WTC11 (cell line): ENCODE data around the gene LRRC49. TPM values are rescaled to one million over a fixed set of nuclear protein-coding genes. Genes with fewer than 3 reads are reported as not detected.

ENCODE experiments used
- FOXK1 ChIP-seq: sonication (generic); formaldehyde crosslinking; IDR thresholded peaks from 2 replicates; pipeline ENCODE4 v1.8.0; 2022; ENCODE audit warnings: mild to moderate bottlenecking, moderate library complexity, missing genetic modification reagents
- HMGA2 ChIP-seq: fragments of 250-450 bp; sonication (Bioruptor Pico); IDR thresholded peaks from 2 replicates; pipeline ENCODE4 v1.4.0; 2021; ENCODE audit warnings: mild to moderate bottlenecking, moderate library complexity
- NR1H2 ChIP-seq: sonication (generic); formaldehyde crosslinking; IDR thresholded peaks from 2 replicates; pipeline ENCODE4 v1.9.0; 2021; ENCODE audit warnings: mild to moderate bottlenecking, moderate library complexity, missing genetic modification reagents
- NR2C2 ChIP-seq: sonication (generic); formaldehyde crosslinking; IDR thresholded peaks from 2 replicates; pipeline ENCODE4 v1.8.0; 2022; ENCODE audit warnings: mild to moderate bottlenecking, missing genetic modification reagents
- OVOL2 ChIP-seq: fragments of 250-450 bp; sonication (Bioruptor Pico); IDR thresholded peaks from 2 replicates; pipeline ENCODE4 v1.9.0; 2021; ENCODE audit warnings: mild to moderate bottlenecking, borderline replicate concordance
- RELA ChIP-seq: sonication (generic); formaldehyde crosslinking; IDR thresholded peaks from 2 replicates; pipeline ENCODE4 v1.8.1; 2022; ENCODE audit warnings: missing genetic modification reagents, mild to moderate bottlenecking, borderline replicate concordance
- ZBTB21 ChIP-seq: sonication (generic); formaldehyde crosslinking; IDR thresholded peaks from 2 replicates; pipeline ENCODE4 v1.8.1; 2023; ENCODE audit warnings: mild to moderate bottlenecking, missing genetic modification reagents, borderline replicate concordance
- ZNF121 ChIP-seq: sonication (generic); formaldehyde crosslinking; IDR thresholded peaks from 2 replicates; pipeline ENCODE4 v1.8.0; 2023; ENCODE audit warnings: missing genetic modification reagents
- ZNF232 ChIP-seq: sonication (generic); formaldehyde crosslinking; IDR thresholded peaks from 2 replicates; pipeline ENCODE4 v1.8.0; 2022; ENCODE audit warnings: mild to moderate bottlenecking, missing genetic modification reagents
- ZNF416 ChIP-seq: fragments of 250-450 bp; sonication (Bioruptor Pico); IDR thresholded peaks from 2 replicates; pipeline ENCODE4 v1.9.0; 2021; ENCODE audit warnings: mild to moderate bottlenecking, inconsistent platforms
- total RNA-seq: library from RNA; stranded (reverse); gene quantifications from 3 replicates; pipeline ENCODE4 v1.2.3, GENCODE V29; 2021
- TF ChIP-seq, protein P1 (sequence below): sonication (generic); formaldehyde crosslinking; IDR thresholded peaks from 2 replicates; pipeline ENCODE4 v1.8.1; 2023; ENCODE audit warnings: mild to moderate bottlenecking, moderate library complexity, missing genetic modification reagents
- TF ChIP-seq, protein P2 (sequence below): fragments of 250-450 bp; sonication (Bioruptor Pico); IDR thresholded peaks from 2 replicates; pipeline ENCODE4 v1.9.0; 2021; ENCODE audit warnings: moderate library complexity, mild to moderate bottlenecking, inconsistent platforms, borderline replicate concordance
- TF ChIP-seq, protein P3 (sequence below): fragments of 200-600 bp; IDR thresholded peaks from 2 replicates; pipeline ENCODE4 v1.8.0; 2022; ENCODE audit warnings: antibody characterized with exemption
- TF ChIP-seq, protein P4 (sequence below): fragments of 250-450 bp; sonication (Bioruptor Pico); IDR thresholded peaks from 2 replicates; pipeline ENCODE4 v1.8.0; 2021; ENCODE audit warnings: mild to moderate bottlenecking
- TF ChIP-seq, protein P5 (sequence below): sonication (generic); formaldehyde crosslinking; conservative IDR thresholded peaks from 2 replicates; pipeline ENCODE4 v1.8.1; 2023; ENCODE audit warnings: mild to moderate bottlenecking, low read depth, missing genetic modification reagents, moderate library complexity
- TF ChIP-seq, protein P6 (sequence below): sonication (generic); formaldehyde crosslinking; IDR thresholded peaks from 2 replicates; pipeline ENCODE4 v1.8.1; 2023; ENCODE audit warnings: mild to moderate bottlenecking, missing genetic modification reagents, borderline replicate concordance
- TF ChIP-seq, protein P7 (sequence below): fragments of 250-450 bp; sonication (Bioruptor Pico); IDR thresholded peaks from 2 replicates; pipeline ENCODE4 v1.9.0; 2021; ENCODE audit warnings: mild to moderate bottlenecking, borderline replicate concordance
- TF ChIP-seq, protein P8 (sequence below): sonication (generic); formaldehyde crosslinking; IDR thresholded peaks from 2 replicates; pipeline ENCODE4 v1.8.1; 2022; ENCODE audit warnings: mild to moderate bottlenecking, moderate library complexity, missing genetic modification reagents

Gene LRRC49
- total RNA-seq, 1 experiment from 2014 or later = 6.9 TPM

DNA sequence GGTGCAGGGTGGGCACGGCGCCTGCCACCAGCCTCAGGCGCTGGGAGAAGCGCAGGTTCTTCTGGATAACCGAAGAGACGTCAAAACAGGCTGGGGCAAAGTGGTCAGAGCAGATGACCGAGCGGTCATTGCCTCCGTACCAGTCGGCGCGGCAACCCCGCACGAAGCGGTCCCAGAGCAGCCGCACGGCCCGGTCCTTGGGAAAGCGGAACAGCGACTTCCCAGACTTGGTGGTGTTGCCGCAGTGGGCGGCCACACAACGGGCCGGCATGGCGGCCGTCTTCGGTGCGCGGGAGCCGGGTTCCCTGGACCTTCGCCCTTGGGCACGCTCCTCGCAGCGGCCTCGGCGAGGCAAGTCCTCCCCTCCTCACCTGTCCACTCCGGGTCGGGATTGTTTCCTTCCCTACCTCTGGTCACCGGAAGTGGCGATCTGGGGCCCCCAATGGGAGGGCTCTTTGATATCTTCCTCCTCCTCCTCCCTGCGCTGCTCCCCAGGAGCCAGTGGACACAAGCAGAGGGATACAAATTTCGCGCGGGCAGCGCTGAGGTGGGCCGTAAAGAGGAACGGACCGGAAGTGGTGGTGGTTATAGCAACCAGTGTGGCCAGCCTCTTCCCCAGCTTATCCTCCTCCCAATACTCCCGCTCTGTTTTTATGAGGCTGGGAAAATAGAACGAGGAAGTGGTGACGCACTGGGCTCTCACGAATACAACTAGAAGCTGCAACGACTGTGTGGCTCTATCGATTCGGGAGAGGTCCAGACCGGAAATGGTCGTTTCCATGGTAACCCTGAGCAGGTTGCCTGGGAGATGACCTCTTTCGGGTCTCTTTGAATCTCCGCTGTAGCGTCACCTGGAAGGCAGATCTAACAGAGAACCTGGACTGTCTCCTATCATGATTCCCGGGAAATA is at the start of gene LRRC49, which contains the start of gene THAP10 (continued):
- TF ChIP-seq NR2C2 (no peak), ZNF121 (CRISPR knock-in tag) (no peak), FOXK1 (CRISPR knock-in tag) (no peak; the same call in none of the 2 replicates), NR1H2 (no peak), HMGA2 (CRISPR knock-in tag) (no peak), OVOL2 (CRISPR knock-in tag) (no peak), ZNF416 (CRISPR knock-in tag) (no peak), RELA (CRISPR knock-in tag) (no peak), ZNF232 (0 out of 2 replicates have a peak, but pooled peaks have one; percentile 67), ZBTB21 (CRISPR knock-in tag) (no peak)
- TF ChIP-seq, protein P1, sequence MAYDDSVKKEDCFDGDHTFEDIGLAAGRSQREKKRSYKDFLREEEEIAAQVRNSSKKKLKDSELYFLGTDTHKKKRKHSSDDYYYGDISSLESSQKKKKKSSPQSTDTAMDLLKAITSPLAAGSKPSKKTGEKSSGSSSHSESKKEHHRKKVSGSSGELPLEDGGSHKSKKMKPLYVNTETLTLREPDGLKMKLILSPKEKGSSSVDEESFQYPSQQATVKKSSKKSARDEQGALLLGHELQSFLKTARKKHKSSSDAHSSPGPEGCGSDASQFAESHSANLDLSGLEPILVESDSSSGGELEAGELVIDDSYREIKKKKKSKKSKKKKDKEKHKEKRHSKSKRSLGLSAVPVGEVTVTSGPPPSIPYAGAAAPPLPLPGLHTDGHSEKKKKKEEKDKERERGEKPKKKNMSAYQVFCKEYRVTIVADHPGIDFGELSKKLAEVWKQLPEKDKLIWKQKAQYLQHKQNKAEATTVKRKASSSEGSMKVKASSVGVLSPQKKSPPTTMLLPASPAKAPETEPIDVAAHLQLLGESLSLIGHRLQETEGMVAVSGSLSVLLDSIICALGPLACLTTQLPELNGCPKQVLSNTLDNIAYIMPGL (CRISPR knock-in tag) = no peak; the same call in 1 of the 2 replicates
- TF ChIP-seq, protein P2, sequence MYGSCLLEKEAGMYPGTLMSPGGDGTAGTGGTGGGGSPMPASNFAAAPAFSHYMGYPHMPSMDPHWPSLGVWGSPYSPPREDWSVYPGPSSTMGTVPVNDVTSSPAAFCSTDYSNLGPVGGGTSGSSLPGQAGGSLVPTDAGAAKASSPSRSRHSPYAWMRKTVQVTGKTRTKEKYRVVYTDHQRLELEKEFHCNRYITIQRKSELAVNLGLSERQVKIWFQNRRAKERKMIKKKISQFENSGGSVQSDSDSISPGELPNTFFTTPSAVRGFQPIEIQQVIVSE (CRISPR knock-in tag) = no peak
- TF ChIP-seq, protein P3, sequence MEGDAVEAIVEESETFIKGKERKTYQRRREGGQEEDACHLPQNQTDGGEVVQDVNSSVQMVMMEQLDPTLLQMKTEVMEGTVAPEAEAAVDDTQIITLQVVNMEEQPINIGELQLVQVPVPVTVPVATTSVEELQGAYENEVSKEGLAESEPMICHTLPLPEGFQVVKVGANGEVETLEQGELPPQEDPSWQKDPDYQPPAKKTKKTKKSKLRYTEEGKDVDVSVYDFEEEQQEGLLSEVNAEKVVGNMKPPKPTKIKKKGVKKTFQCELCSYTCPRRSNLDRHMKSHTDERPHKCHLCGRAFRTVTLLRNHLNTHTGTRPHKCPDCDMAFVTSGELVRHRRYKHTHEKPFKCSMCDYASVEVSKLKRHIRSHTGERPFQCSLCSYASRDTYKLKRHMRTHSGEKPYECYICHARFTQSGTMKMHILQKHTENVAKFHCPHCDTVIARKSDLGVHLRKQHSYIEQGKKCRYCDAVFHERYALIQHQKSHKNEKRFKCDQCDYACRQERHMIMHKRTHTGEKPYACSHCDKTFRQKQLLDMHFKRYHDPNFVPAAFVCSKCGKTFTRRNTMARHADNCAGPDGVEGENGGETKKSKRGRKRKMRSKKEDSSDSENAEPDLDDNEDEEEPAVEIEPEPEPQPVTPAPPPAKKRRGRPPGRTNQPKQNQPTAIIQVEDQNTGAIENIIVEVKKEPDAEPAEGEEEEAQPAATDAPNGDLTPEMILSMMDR = no peak
- TF ChIP-seq, protein P4, sequence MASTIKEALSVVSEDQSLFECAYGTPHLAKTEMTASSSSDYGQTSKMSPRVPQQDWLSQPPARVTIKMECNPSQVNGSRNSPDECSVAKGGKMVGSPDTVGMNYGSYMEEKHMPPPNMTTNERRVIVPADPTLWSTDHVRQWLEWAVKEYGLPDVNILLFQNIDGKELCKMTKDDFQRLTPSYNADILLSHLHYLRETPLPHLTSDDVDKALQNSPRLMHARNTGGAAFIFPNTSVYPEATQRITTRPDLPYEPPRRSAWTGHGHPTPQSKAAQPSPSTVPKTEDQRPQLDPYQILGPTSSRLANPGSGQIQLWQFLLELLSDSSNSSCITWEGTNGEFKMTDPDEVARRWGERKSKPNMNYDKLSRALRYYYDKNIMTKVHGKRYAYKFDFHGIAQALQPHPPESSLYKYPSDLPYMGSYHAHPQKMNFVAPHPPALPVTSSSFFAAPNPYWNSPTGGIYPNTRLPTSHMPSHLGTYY = no peak
- TF ChIP-seq, protein P5, sequence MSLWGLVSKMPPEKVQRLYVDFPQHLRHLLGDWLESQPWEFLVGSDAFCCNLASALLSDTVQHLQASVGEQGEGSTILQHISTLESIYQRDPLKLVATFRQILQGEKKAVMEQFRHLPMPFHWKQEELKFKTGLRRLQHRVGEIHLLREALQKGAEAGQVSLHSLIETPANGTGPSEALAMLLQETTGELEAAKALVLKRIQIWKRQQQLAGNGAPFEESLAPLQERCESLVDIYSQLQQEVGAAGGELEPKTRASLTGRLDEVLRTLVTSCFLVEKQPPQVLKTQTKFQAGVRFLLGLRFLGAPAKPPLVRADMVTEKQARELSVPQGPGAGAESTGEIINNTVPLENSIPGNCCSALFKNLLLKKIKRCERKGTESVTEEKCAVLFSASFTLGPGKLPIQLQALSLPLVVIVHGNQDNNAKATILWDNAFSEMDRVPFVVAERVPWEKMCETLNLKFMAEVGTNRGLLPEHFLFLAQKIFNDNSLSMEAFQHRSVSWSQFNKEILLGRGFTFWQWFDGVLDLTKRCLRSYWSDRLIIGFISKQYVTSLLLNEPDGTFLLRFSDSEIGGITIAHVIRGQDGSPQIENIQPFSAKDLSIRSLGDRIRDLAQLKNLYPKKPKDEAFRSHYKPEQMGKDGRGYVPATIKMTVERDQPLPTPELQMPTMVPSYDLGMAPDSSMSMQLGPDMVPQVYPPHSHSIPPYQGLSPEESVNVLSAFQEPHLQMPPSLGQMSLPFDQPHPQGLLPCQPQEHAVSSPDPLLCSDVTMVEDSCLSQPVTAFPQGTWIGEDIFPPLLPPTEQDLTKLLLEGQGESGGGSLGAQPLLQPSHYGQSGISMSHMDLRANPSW (CRISPR knock-in tag) = no peak
- TF ChIP-seq, protein P6, sequence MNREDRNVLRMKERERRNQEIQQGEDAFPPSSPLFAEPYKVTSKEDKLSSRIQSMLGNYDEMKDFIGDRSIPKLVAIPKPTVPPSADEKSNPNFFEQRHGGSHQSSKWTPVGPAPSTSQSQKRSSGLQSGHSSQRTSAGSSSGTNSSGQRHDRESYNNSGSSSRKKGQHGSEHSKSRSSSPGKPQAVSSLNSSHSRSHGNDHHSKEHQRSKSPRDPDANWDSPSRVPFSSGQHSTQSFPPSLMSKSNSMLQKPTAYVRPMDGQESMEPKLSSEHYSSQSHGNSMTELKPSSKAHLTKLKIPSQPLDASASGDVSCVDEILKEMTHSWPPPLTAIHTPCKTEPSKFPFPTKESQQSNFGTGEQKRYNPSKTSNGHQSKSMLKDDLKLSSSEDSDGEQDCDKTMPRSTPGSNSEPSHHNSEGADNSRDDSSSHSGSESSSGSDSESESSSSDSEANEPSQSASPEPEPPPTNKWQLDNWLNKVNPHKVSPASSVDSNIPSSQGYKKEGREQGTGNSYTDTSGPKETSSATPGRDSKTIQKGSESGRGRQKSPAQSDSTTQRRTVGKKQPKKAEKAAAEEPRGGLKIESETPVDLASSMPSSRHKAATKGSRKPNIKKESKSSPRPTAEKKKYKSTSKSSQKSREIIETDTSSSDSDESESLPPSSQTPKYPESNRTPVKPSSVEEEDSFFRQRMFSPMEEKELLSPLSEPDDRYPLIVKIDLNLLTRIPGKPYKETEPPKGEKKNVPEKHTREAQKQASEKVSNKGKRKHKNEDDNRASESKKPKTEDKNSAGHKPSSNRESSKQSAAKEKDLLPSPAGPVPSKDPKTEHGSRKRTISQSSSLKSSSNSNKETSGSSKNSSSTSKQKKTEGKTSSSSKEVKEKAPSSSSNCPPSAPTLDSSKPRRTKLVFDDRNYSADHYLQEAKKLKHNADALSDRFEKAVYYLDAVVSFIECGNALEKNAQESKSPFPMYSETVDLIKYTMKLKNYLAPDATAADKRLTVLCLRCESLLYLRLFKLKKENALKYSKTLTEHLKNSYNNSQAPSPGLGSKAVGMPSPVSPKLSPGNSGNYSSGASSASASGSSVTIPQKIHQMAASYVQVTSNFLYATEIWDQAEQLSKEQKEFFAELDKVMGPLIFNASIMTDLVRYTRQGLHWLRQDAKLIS (CRISPR knock-in tag) = no peak
- TF ChIP-seq, protein P7, sequence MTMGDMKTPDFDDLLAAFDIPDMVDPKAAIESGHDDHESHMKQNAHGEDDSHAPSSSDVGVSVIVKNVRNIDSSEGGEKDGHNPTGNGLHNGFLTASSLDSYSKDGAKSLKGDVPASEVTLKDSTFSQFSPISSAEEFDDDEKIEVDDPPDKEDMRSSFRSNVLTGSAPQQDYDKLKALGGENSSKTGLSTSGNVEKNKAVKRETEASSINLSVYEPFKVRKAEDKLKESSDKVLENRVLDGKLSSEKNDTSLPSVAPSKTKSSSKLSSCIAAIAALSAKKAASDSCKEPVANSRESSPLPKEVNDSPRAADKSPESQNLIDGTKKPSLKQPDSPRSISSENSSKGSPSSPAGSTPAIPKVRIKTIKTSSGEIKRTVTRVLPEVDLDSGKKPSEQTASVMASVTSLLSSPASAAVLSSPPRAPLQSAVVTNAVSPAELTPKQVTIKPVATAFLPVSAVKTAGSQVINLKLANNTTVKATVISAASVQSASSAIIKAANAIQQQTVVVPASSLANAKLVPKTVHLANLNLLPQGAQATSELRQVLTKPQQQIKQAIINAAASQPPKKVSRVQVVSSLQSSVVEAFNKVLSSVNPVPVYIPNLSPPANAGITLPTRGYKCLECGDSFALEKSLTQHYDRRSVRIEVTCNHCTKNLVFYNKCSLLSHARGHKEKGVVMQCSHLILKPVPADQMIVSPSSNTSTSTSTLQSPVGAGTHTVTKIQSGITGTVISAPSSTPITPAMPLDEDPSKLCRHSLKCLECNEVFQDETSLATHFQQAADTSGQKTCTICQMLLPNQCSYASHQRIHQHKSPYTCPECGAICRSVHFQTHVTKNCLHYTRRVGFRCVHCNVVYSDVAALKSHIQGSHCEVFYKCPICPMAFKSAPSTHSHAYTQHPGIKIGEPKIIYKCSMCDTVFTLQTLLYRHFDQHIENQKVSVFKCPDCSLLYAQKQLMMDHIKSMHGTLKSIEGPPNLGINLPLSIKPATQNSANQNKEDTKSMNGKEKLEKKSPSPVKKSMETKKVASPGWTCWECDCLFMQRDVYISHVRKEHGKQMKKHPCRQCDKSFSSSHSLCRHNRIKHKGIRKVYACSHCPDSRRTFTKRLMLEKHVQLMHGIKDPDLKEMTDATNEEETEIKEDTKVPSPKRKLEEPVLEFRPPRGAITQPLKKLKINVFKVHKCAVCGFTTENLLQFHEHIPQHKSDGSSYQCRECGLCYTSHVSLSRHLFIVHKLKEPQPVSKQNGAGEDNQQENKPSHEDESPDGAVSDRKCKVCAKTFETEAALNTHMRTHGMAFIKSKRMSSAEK (CRISPR knock-in tag) = no peak
- TF ChIP-seq, protein P8, sequence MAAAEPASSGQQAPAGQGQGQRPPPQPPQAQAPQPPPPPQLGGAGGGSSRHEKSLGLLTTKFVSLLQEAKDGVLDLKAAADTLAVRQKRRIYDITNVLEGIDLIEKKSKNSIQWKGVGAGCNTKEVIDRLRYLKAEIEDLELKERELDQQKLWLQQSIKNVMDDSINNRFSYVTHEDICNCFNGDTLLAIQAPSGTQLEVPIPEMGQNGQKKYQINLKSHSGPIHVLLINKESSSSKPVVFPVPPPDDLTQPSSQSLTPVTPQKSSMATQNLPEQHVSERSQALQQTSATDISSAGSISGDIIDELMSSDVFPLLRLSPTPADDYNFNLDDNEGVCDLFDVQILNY = peak; percentile 72; the same call in 1 of the 2 replicates
